Colonic mucosa (tissue), 4 donors: ENCODE data around the gene TBX18. TPM values are rescaled to one million over a fixed set of nuclear protein-coding genes. Genes with fewer than 3 reads are reported as not detected.

Source experiments
- DNase-seq: peaks from one replicate; pipeline ENCODE4 v3.0.0-alpha.2; 2020
- H3K27ac ChIP-seq: fragments of 200-600 bp; one replicate; pipeline ENCODE4 v1.8.0; 2021
- H3K27me3 ChIP-seq: fragments of 200-600 bp; one replicate; pipeline ENCODE4 v1.8.0; 2021
- H3K36me3 ChIP-seq: fragments of 200-600 bp; one replicate; pipeline ENCODE4 v1.8.0; 2021
- H3K4me1 ChIP-seq: fragments of 200-600 bp; one replicate; pipeline ENCODE4 v1.8.0; 2021; ENCODE audit warnings: mild to moderate bottlenecking
- H3K4me3 ChIP-seq: fragments of 200-600 bp; one replicate; pipeline ENCODE4 v1.8.0; 2021
- H3K9ac ChIP-seq, 2 donors: one replicate each; pipeline ENCODE4 v1.7.0; 2013; ENCODE audit warnings: control low read depth in 2 of 2, low read depth in 2 of 2, low read length in 2 of 2
- H3K9me3 ChIP-seq: fragments of 200-600 bp; one replicate; pipeline ENCODE4 v1.8.0; 2021
- intact Hi-C: fragments of 100-400 bp; cut with DNase I; formaldehyde crosslinking; loops from one replicate; pipeline ENCODE4 v1.14.1; 2022
- total RNA-seq, 2 donors: library from RNA; stranded (reverse); fragmentation: NEBNext Ultra II Directional in 1 of 2; extraction: Animal tissue kit (Norgen Biotek cat#: 25700) in 1 of 2; gene quantifications; one replicate each; pipeline ENCODE4 v1.2.1, GENCODE V29; 2021
- TF ChIP-seq, protein P1 (sequence below): fragments of 200-600 bp; IDR thresholded peaks from one replicate; pipeline ENCODE4 v1.8.0; 2022; ENCODE audit warnings: antibody characterized with exemption, mild to moderate bottlenecking
- donor health status: healthy.
- donor health status: DM: no; HTN: no; CAD: no.
- donor health status: DM: no; HTN: no; CAD: no.

Gene TBX18
- total RNA-seq, 2 donors from 2014 or later: 0.25 to 0.35 TPM

DNA sequence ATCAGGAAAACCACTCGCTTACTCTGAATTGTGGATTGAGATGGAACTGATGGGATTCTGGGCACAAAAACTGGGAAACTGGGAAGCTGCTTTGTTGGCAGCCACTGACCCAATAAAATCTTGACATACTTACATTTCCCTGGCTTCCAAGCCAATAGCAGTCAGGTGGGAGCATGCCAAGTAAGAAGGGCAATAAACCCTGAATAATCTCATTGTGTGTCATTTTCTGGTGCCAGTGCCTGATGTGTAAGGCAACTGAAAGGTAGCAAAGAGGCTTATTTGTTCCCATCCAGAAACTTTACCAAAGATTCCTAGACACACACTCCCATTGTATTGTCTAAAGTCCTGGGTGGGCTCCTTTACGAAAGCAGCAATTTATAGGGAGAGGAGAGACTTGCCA lies 93.2 kb downstream of the TBX18 start:
- Histone ChIP-seq H3K27me3 (no peaks in the 10 kb centered on the region), H3K9ac (no peak overlapping the region), H3K9me3 (no peaks in the 10 kb centered on the region), H3K4me3 (no peak overlapping the region), H3K27ac (no peak overlapping the region), H3K4me1 (no peaks in the 10 kb centered on the region), H3K36me3 (no peaks in the 10 kb centered on the region)
- no peak for DNase-seq
- TF ChIP-seq, protein P1, sequence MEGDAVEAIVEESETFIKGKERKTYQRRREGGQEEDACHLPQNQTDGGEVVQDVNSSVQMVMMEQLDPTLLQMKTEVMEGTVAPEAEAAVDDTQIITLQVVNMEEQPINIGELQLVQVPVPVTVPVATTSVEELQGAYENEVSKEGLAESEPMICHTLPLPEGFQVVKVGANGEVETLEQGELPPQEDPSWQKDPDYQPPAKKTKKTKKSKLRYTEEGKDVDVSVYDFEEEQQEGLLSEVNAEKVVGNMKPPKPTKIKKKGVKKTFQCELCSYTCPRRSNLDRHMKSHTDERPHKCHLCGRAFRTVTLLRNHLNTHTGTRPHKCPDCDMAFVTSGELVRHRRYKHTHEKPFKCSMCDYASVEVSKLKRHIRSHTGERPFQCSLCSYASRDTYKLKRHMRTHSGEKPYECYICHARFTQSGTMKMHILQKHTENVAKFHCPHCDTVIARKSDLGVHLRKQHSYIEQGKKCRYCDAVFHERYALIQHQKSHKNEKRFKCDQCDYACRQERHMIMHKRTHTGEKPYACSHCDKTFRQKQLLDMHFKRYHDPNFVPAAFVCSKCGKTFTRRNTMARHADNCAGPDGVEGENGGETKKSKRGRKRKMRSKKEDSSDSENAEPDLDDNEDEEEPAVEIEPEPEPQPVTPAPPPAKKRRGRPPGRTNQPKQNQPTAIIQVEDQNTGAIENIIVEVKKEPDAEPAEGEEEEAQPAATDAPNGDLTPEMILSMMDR: no peak
- intact Hi-C loops: no loop called here

DNA sequence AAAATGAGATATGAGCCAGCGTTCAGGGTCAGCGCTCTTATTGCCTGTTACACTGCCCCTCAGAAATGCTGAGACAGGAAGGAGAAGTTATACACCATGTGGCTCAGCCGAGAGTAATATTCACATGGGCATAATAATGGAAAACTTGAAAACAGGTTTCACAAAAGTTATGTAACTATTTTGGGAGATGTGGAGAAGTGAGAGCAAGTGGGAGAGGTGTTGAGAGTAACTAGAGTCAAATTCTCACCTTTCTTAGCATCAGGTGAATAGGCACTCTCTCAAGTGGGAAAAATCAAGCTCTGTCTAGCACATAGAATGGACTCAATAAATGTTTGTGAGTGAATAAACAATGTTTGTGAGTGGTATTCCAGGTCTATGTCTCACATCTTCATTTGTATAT lies 94.5 kb downstream of the TBX18 start:
- TF ChIP-seq, protein P1: no peak
- H3K4me3 ChIP-seq: no peak overlapping the region
- no peak overlapping the region for H3K27ac ChIP-seq
- intact Hi-C loops: no loop called here
- no peaks in the 10 kb centered on the region for H3K27me3 ChIP-seq
- no peaks in the 10 kb centered on the region for H3K36me3 ChIP-seq
- no peaks in the 10 kb centered on the region for H3K4me1 ChIP-seq
- no peaks in the 10 kb centered on the region for H3K9me3 ChIP-seq
- no peak for DNase-seq
- no peak overlapping the region for H3K9ac ChIP-seq

DNA sequence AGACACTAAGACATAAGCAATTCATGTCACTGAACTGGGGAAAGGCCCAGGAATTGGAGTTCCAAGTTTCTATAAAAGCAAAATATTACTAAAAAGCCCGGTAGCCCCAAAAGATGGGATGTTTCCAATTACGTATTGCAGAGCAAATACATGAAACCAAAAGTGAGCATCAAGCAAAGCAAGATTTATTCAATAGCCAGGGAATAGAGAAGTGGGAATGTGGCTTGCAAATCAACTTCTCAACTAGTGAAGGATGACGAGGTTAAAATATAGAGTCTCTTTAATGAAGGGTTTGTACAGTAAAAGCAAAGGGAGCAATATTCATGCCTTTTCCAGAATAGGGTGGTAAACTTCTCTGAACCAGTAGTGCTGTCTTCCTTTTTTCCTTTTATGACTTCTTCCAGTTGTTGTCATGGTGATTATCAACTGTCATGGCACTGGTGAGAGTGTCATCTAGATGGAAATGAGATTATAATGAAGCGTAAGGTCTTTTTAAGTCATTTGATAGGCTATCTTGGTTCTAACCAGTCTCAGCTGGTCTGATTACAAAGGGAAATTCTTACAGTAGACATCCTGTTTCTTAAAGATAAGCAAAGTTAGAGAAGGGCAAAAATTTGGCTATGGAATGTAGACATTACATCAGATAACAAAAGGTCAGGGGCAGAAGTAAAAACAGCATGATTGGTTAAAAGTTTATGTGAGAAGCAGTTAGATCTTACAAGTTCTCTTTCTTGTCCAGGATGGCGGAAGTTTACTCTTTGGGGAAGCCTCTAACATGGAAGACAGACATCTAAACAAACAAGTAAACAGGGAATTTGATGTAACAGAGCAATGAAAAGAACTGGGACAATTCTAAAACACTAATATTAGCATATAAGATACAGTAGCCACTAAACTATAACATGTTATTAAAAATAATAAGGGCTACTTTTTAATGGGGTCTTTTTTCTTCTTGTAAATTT lies 96.9 kb downstream of the TBX18 start:
- Histone ChIP-seq H3K27me3 (no peaks in the 10 kb centered on the region), H3K36me3 (no peaks in the 10 kb centered on the region), H3K4me1 (no peaks in the 10 kb centered on the region), H3K9me3 (no peaks in the 10 kb centered on the region), H3K9ac (no peak overlapping the region), H3K4me3 (no peak overlapping the region), H3K27ac (no peak overlapping the region)
- no peak for DNase-seq
- intact Hi-C loops: no loop called here
- TF ChIP-seq, protein P1: no peak

DNA sequence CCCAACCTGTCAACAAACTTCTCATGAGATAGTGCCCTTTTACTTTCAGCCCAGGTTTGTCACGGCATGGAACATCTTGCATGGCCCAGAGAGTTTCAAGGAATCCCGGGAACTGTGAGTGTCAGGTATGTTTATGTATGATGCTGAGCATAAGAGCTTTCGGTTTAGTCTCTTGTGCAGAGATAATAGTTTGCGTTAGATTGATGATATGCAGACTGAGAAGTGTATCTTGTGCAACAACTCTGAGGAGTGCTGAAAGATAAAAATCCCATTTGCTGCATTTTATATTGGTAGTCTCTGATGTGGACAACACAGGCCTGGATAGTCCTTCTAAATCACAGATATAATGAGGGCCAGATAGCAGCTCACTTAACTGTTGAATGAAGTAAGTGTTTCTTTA lies 99.0 kb downstream of the TBX18 start:
- intact Hi-C loops: no loop called here

DNA sequence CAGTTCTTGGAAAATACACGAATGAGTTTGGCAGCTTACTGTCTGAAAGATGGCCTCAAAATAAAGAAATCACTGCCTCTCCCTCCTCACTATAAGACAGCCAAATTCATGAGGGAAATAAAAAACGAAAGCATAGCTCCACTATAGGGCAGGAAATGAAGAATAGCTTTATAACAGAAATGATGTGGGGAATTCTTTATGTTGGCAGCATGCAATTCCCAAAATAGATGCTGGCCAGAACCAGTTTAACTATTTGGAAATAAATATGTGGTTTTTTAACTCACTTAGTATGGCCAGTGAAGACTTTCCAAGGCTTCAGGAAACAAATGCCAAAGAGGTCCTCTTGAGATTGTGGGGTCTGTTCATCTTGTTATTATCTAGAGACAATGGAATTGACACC lies 100.5 kb downstream of the TBX18 start:
- Histone ChIP-seq H3K36me3 (no peaks in the 10 kb centered on the region), H3K27ac (no peak overlapping the region), H3K9me3 (no peaks in the 10 kb centered on the region), H3K4me1 (no peaks in the 10 kb centered on the region), H3K4me3 (no peak overlapping the region), H3K9ac (no peak overlapping the region), H3K27me3 (no peaks in the 10 kb centered on the region)
- TF ChIP-seq, protein P1: no peak
- intact Hi-C loops: no loop called here
- DNase-seq: no peak

More for the DNA sequence above, 99.0 kb downstream of the TBX18 start:
- no peaks in the 10 kb centered on the region for H3K36me3 ChIP-seq
- no peak overlapping the region for H3K27ac ChIP-seq
- no peak for DNase-seq
- no peaks in the 10 kb centered on the region for H3K4me1 ChIP-seq
- no peaks in the 10 kb centered on the region for H3K9me3 ChIP-seq
- no peaks in the 10 kb centered on the region for H3K27me3 ChIP-seq
- no peak overlapping the region for H3K9ac ChIP-seq
- TF ChIP-seq, protein P1: no peak
- no peak overlapping the region for H3K4me3 ChIP-seq
